GM21529 (cell line): ENCODE data around the gene SQSTM1.
A peak's percentile ranks its signal among the peaks of the same experiment; 100 is the strongest.

ENCODE experiments used
- ATAC-seq: cut with Tn5 transposase; IDR thresholded peaks from one replicate; pipeline ENCODE4 v1.9.1; 2021; ENCODE audit not compliant: unreplicated experiment

Gene SQSTM1

GRCh38 chr5:179805529-179806249 is 15.0 kb upstream of the SQSTM1 start:
- ATAC-seq: peak; percentile 13

- peak; percentile 64 for ATAC-seq
Observed at GRCh38 chr5:179806250-179807048, 14.3 kb upstream of the SQSTM1 start, which contains the start of gene MGAT4B. MGAT4B (minus strand) TSS chr5:179806866; CDS start chr5:179806583, 283 bp downstream.

GRCh38 chr5:179812135-179812825 is 8.4 kb upstream of the SQSTM1 start:
- ATAC-seq: no peak

DNA sequence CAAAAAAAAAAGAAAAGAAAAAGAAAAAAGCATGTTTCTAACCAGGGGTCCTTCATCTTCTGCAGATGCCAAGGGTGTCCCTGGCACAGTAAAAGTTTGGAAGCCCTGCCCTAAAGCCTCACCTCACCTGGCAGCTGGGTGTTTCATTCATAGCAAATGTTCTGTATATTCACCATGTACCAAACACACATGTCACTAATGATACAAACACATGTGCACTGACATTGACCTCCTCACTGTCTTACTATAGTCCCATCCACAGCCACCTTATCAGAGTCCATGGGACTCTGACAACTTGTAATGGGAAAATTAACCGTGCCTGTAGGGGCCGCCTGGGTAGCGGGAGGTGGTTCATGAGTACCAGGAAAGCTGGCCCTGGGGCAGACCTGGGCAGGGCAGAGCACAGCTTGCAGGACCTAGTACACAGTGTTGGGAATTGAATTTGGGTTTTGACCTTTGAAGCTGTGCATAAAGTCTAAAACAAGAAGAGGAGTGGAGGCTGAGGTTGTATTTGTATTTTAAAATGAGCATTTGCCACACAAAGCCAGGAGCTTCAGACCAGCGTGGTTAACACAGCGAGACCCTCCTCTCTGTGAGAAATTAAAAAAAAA is 7.6 kb upstream of the SQSTM1 start:
- no peak for ATAC-seq

DNA sequence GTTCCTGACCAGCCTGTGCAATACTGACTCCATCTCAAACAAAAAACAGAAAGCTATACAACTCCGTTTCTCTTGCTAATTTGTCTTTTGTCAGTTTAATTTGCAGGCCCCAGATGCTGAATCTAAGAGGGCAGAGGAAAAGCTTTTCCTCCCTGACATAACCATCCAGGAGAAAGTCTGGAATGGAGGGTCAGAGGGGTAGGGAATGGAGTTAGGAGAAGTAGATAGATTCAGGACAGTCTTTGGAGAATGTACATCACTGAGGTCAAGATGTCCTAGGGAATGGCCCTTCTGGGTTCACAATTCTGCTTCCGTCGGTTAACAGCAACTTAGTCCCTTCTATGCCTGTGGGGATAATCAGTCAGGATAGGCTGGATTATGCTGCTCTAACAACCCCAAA is 6.6 kb upstream of the SQSTM1 start:
- no peak for ATAC-seq

DNA sequence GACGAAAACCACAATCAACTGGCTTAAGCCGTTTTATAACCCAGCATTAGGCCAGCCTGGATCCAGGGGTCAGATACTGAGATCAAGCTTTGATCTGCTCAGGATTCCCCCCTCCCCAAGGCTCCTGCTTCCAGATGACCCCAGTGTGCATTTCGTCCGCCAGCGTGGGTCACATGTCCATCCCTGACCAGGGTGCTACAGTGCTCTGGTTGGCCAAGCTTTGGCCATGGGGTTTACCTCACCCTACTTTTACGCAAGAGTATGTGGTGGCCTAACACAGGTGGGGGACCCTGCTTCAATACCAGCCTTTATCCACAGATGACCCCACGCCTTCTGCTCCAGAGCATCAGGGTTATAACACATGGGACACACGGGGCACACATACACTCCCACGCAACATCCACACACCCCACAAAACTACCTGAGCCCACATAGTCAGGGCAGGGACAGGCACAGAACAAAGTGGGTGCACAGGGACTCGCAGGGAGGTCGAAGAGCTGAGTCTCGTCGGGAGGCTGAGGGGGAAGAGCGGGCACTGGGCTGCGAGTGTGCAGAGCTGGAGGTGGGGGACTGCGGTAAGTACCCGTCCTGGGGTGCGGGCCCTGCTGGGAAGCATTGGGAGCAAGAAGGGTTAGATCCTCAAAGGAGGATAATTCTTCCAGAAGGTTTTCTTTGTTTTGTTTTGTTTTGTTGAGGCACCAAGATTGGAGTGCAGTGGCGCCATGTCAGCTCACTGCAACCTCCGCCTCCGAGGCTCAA is 5.0 kb upstream of the SQSTM1 start:
- ATAC-seq: no peak

GRCh38 chr5:179816401-179816795 is 4.3 kb upstream of the SQSTM1 start:
- ATAC-seq: no peak

DNA sequence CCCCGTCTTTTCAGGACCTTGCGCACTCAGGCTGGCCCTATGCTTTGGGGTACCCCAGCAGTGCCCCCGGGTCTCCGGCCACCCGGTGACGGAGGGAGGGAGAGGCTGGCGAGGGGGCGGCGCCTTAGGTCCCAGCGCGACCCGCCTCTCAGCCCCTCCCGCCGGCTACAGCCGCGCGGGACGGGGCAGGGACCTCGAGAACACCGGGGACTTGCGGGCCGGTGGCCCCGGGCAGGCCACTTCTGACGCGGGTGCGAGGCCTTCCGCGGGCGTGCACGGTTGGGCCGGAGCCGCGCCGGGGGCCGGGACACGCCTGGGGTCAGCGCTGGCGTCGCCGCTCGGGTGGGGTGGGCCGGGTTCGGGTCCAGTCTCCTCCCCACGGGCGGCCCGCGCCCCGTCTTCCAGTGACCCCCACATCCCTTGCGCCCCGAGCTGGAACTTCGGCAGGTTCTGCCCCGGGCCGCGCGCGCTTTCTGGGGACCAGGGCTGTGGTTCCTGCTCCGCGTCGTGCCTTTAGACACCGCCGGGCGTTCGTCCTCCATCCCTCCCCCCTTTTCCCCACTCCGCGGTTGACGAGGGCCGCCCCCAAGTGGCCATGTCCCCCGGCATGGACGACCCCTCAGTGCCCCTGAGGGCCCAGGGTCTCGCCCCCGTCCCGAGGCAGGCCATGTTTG is 3.8 kb upstream of the SQSTM1 start:
- no peak for ATAC-seq

DNA sequence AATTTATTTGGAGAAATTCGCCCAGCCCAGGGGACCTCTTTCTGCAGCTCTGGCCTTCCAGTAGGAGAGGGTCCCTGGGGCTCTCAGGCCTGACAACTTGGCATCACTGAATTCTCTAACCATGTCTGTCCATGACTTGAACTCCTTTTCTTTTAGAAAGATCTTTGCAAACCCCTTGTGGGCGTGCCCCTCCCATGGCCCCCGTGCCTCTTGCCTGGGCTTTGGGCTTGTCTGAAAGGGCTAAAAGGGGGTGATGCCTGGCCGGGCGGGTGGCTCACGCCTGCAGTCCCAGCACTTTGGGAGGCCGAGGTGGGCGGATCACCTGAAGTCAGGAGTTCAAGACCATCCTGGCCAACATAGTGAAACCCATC is 3.2 kb upstream of the SQSTM1 start:
- no peak for ATAC-seq

DNA sequence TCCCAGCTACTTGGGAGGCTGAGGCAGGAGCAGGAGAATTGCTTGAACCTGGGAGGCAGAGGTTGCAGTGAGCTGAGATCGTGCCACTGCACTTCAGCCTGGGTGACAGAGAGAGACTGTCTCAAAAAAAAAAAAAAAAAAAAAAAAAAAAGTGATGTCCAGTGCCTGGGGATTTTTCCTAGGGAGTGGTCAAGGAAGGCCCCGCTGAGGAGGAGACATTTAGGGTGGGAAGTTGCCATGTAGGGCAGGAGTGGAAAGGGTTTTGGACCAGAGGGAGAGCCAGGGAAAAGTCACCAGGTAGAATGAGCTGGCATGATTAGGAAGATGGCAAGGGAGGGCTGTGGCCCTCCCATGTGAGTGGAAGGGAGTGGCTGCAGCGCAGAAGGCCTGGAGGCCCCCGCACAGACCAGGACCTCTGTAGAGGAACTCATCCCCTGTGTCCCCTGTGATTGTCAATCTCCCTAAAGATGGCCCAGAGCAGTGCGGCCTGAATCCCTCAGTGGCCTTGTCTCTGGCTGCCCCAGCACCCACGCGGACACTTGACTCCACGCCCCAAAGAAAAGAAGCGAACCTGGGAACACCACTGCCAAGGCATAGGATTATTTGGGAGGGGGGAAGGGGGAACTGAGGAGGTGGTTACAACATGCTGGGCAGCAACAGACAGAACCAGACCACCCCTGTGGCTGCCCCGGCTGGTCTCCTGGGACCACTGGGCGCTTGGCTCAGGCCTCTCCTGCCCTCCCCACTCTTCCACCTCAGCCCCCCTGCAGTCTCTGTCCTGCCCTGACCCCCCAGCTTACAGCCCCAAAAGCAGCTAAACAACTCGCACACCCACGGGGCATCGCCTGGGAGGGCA is 2.6 kb upstream of the SQSTM1 start:
- ATAC-seq: no peak

DNA sequence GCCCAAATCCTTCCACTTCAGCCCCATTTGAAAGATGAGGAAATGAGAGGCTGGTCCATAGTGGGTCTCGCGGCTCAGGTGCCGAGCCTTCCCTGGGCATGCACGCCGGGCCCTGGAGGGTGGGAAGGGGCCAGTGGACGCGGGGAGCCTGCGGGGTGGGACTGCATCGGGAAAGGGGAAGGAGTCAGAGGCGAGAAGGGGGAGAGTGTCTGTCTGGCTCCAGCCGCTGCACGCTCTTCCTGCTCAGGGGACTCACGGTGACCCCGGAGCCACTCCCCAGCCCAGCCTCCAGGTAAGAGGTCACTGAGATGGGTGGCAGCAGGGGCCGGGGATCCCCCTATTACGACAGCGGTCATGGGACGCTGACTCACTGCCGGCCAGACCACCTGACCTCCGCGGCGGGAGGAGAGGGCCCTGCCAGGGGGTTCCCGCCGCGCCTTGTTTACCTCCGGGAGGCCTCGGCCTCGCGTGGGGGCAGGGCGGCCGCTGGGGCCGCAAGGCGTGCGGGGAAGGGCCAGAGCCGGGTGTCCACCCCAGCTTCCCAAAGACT is 1.9 kb upstream of the SQSTM1 start:
- peak; percentile 69 for ATAC-seq

DNA sequence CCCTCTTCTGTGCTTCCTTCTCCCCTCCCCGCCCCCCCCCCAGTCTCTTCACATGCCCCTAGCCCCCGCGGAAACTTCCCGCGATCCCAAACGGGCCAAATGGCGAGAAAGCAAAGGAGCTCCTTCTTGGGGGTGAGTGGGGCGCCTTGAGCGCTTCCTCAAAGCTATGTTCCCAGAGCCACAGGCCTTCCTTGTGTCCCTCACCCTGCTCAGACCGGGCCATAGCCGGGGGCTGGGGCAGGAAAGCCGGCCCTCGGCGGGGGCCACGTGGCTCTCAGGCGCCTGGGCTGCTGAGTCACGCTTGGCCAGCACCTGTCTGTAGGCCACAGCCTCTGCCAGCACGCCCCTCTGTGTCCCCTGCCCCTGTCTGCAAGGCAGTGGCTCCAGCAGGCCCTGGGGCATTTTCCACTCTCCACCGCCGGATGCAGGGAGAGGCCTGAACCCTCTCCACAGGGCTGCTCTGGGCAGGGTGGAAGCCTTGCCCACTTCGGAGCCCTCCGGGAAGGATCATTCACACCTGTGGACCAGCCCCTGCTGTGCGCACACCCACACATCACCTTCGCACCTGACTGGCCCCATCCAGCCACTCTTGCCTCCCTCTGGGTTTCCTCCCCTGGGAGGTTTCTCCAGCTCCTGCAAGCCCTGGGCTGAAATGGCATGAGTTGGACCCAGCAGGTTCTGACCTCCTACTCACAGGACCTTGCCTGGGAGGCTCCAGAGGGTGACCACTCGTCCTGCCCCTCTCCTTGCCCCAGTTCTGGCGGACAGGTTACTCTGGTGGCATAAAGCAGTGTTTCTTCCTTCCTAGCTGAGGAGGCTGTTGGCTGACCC is 1.2 kb upstream of the SQSTM1 start:
- peak; percentile 10 for ATAC-seq

DNA sequence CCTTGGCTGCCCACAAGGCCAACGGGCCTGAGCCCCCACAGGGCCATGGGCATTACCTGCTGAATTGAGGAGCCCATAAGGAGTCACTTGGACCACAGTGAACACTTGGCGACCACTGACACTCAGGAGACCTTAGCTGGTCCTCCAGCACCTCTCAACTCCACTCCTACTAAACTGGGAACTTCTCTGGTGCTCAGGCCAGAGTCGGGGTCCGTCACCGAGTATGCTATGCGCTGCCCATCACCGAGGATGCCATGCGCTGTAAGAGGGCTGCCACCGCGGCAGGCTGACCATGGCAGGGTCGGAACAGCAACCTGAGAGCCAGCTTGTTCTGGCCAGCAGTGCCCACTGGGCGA is 600 bp upstream of the SQSTM1 start:
- ATAC-seq: no peak

DNA sequence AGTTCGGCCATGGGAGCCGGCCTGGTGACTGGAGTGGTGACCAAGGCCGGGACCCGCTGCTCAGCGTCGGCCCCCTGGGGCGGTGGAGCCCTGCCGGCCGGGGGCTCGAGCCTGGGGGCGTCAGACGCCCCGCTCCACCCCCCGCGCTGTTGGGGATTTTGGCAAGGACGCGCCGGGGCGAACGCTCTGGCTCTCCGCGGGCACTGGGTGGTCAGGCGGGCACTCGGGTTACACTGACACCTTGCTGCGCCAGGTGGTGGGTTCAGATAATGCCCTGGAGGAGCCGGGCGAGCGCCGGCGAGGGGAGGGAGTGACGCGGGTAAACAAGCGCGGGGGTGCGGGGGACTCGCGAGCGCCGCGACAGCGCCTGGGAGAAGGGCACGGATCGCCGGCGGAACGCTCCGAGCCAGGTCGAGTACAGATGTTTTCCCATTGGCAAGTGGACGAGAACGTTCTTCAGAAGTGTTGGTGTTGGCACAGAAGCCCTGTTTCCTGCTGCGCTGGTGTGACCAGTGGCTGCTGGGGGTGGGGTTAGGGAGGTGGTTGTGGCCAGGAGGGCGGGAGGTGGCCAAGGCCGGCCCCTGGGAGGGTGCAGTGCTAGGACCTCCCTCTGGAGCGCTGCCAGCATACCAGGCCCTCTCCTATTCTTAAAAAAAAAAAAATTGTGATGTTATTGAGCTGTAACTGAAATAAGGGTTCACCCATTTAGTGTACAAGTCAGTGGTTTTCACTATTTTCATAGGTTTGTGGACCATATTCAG is 773 bp downstream of the SQSTM1 start:
- ATAC-seq: peak; percentile 49

DNA sequence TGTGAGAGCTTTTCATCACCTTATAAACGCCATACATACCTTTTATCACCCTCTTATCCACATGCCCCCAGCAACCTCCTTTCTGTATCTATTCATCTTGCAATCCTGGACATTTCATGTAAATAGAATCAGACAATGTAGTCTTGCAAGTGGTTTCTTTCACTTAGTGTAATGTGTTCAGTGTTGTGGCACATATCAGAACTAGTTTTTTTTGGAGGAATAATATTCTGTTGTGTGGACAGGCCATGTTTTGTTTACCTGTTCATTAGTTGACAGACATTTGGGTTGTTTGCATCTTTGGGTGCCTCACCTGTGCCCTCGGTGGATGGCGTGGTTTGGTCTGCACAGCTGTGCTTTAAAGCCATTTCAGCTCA is 1.3 kb downstream of the SQSTM1 start:
- no peak for ATAC-seq

GRCh38 chr5:179822444-179822990 is 1.8 kb downstream of the SQSTM1 start:
- no peak for ATAC-seq
